DMS153 treated with DMSO at 0.1 percent for 48 hours (cell line): Measurements from ENCODE around the gene FAM221B.
A peak's percentile ranks its signal among the peaks of the same experiment; 100 is the strongest.

Experiments used
- DNase-seq: peaks from one replicate; lab custom pipeline; 2025; ENCODE audit not compliant: unreplicated experiment; lab: John Stamatoyannopoulos, UW

The FAM221B gene

DNA sequence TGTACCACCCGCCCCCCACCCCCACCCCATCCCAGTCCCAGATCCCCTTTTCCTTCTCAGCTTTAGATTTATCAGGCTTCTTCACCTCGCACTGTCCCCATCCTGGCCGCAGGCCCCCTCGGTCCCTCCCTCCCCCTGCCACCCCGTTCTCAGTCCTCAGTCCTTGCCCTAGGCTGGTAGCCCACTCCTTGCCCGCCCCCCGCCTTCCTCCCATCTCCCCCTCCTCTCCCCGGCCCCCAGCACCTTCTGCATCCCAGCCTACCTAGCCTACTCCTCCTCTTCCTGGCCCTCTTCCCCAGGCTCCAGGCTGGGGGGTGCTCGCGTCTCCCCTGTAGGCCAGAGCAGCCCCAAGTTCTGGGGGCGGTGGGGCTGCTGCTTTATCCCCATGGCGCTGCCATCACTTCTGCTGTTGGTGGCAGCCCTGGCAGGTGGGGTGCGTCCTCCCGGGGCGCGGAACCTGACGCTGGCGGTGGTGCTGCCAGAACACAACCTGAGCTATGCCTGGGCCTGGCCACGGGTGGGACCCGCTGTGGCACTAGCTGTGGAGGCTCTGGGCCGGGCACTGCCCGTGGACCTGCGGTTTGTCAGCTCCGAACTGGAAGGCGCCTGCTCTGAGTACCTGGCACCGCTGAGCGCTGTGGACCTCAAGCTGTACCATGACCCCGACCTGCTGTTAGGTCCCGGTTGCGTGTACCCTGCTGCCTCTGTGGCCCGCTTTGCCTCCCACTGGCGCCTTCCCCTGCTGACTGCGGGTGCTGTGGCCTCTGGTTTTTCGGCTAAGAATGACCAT, 36.3 kb downstream of the FAM221B start:
- no peak for DNase-seq

- no peak for DNase-seq
Observed at GRCh38 chr9:35791297-35791921, 37.1 kb downstream of the FAM221B start, which contains the start of gene NPR2. NPR2 (plus strand) TSS chr9:35791591; CDS start chr9:35792409, 818 bp downstream.

- peak; percentile 81 for DNase-seq
Observed at GRCh38 chr9:35790385-35791296, 37.9 kb downstream of the FAM221B start.

DNA sequence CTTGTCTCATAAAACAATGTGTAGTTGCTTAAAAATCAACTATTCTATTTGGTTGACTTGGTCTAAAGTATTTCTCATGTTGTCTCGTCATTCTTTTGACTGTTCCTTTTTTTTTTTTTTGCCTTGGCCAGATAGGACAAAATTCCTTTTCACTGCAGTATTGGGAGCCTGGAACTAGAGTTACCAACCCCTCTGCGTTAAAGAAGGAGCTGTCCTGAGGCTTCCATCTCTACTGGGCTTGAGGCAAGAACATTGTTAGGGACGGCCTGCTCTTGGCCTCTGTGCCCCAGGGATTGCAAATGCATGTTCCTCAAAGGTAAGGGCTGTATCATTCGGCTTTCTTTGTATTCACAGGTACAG, 38.5 kb downstream of the FAM221B start:
- DNase-seq: no peak

GRCh38 chr9:35789541-35789940, 39.0 kb downstream of the FAM221B start:
- no peak for DNase-seq

GRCh38 chr9:35783418-35783817, 45.1 kb downstream of the FAM221B start:
- no peak for DNase-seq

DNA sequence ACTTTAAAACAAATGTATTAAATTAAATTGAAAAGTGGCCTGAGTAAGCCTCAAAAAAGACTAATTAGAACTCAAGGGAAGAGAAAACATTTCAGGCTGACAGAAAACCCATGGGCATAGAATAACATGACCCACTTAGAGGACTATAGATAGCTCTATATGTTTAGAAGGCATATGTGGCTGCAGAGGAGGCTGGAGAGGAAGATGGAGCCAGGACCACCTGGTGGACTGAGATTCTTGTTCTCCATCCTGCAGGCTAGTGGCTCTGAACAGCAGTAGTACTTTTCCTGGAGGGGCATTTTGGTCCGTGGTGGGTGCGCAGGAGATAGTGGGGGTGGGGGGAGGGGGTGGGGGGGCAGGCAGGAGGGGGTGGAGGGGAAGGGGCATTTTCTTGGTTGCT, 47.5 kb downstream of the FAM221B start:
- DNase-seq: no peak

DNA sequence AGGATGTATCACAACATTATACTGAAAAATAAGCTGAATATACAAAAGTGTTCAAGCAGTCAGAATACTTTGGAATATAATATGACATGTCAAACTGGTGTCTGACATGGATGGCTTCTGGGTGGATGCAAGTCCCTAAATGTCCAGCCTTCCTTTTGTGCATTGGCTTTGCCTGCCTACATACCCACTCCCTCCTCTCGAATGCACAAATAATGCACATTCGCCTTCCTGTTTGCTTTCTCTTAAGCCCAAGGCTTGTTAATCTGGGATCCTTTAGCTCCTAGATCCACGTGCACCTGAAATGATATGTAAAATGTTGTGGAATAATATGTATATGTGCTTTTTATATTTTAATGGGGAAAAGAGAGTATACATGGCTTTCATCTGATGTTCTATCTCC, 50.0 kb downstream of the FAM221B start:
- DNase-seq: no peak

DNA sequence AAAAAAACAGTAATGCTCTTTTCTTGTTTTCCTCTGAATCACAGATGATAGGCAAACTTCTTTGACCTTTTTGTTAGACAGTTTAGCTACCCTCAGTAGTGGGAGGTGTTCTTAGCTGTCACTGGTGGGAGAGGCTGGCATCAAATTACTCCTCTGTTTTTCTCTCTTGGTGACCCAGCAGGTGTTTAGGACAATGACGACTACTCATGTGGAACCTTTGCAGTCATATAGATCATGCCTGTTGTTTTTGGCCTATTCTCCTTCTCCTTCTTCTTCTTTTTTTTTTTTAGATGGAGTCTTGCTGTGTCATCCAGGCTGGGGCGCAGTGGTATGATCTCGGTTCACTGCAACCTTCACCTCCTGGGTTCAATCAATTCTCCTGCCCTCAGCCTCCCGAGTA, 52.5 kb downstream of the FAM221B start:
- DNase-seq: peak; percentile 55

DNA sequence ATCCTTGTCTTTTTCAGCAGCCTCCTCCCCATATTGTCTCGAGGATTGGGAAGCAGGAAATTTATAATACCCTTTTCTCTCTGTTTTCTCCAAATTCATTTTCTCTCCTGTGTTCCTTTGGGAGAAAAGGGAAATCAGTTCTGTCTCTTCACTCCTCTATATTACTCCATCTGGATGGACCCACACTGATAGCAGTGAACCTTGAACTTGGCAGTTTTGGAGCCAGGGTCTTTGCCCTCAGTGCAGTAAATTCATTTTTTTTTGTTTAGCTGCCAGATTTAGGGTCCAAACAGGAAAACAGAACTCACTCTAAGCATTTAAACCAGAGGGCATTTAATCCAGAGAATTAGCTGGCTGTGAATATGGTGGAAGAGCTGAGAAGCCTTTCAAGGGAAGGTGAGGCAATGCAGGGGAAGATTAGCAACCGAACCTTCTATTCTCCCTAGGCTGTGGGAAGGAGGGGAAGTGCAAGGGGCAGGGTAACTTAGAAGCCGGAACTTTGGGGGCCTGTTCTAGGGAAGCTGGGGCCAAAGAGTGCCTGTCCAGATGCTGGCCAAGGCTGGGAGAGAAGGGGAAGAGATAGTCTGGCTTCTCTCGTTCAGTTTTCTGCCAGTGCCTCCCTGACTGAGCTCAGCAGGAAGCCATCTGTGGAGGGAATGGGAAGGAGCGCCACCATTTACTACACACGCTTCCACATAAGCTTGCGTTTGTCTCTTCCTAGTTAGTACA, 53.5 kb downstream of the FAM221B start:
- peak; percentile 39 for DNase-seq

- DNase-seq: peak; percentile 41
Observed at GRCh38 chr9:35771943-35772342, 56.6 kb downstream of the FAM221B start.

GRCh38 chr9:35771534-35771933, 57.0 kb downstream of the FAM221B start:
- peak; percentile 85 for DNase-seq

DNA sequence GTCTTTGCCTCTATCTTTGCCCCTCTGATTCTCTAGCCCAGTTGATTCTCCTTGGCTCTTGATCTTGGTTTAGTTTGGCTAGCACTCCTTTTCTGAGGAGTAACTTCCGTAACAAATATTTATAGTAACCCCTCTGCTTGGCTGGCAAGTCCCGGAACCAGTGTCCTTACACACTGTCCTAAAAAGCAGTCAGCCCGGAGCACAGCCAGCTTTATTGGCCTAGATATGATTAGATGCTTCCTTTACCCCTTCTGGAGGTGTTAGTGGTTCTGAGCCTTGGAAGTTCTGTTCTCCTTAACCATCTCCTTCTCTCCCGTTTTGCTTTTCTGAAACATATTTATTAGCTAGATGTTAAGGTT, 57.5 kb downstream of the FAM221B start:
- DNase-seq: no peak

GRCh38 chr9:35769763-35770162, 58.8 kb downstream of the FAM221B start:
- DNase-seq: no peak

- DNase-seq: no peak
Observed at GRCh38 chr9:35767458-35767857, 61.1 kb downstream of the FAM221B start.

GRCh38 chr9:35766997-35767396, 61.5 kb downstream of the FAM221B start:
- no peak for DNase-seq
